Activated naive CD8-positive, alpha-beta T cell treated with anti-CD3 and anti-CD28 coated beads for 36 hours (primary cell): Measurements from ENCODE around the gene TTL. TPM values are rescaled to one million over a fixed set of nuclear protein-coding genes. Genes with fewer than 3 reads are reported as not detected.
"Not testable (repeated sequence)": the region's sequence is repeated elsewhere in the genome, so short reads cannot be mapped to it uniquely, and the experiment has no call there.

ENCODE experiments used
- DNase-seq: peaks from one replicate; pipeline ENCODE4 v3.0.0; 2021
- H3K27ac Mint-ChIP-seq: one replicate; pipeline ENCODE4 v1.8.0; 2022; ENCODE audit warnings: mild to moderate bottlenecking, moderate library complexity, mixed read lengths
- H3K27me3 Mint-ChIP-seq: one replicate; pipeline ENCODE4 v1.8.0; 2022; ENCODE audit warnings: mild to moderate bottlenecking, mixed read lengths
- H3K36me3 Mint-ChIP-seq: one replicate; pipeline ENCODE4 v1.8.0; 2021; ENCODE audit warnings: mild to moderate bottlenecking, mixed read lengths
- H3K4me1 Mint-ChIP-seq: one replicate; pipeline ENCODE4 v1.8.0; 2021; ENCODE audit warnings: mixed read lengths
- H3K4me3 Mint-ChIP-seq: one replicate; pipeline ENCODE4 v1.8.0; 2022; ENCODE audit warnings: mild to moderate bottlenecking, moderate library complexity, mixed read lengths
- H3K9me3 Mint-ChIP-seq: one replicate; pipeline ENCODE4 v1.8.0; 2022; ENCODE audit warnings: mixed read lengths
- total RNA-seq, 2 experiments: library from RNA; stranded (reverse); gene quantifications; one replicate each; pipeline ENCODE4 v1.2.3, GENCODE V29; 2021

TTL gene
- total RNA-seq, 2 experiments from 2014 or later, result 32.8 to 33.9 TPM

DNA sequence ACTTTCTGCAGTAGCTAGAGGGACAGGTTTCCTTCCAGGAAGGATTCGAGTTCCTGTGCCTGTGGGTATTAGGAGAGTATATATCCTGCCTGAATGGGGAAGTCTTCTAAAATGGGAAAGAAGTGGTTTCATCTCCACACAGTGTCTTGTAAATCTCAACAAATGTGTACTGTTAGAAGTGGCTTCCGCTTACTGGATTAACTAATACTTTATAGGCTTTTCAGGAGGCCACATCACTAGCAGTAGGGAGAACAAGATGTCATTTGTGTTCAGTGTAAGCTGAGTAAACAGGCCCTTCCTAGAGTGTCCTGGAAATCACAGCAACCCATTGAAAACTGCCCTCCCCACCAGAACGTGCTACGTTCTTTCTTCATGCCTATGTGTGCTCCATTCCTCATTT lies 47.8 kb downstream of the TTL start:
- peaks cover 34% of the 10 kb centered on the region for H3K36me3 Mint-ChIP-seq
- no peak for DNase-seq
- no peaks in the 10 kb centered on the region for H3K9me3 Mint-ChIP-seq
- no peak overlapping the region for H3K4me3 Mint-ChIP-seq
- no peaks in the 10 kb centered on the region for H3K4me1 Mint-ChIP-seq
- H3K27ac Mint-ChIP-seq, result no peak overlapping the region
- no peaks in the 10 kb centered on the region for H3K27me3 Mint-ChIP-seq

GRCh38 chr2:112530728-112531127 lies 48.8 kb downstream of the TTL start:
- Mint-ChIP-seq H3K9me3 (no peaks in the 10 kb centered on the region), H3K27ac (no peak overlapping the region), H3K27me3 (no peaks in the 10 kb centered on the region), H3K36me3 (peaks cover 31% of the 10 kb centered on the region), H3K4me3 (no peak overlapping the region), H3K4me1 (no peaks in the 10 kb centered on the region)
- DNase-seq, result no peak

DNA sequence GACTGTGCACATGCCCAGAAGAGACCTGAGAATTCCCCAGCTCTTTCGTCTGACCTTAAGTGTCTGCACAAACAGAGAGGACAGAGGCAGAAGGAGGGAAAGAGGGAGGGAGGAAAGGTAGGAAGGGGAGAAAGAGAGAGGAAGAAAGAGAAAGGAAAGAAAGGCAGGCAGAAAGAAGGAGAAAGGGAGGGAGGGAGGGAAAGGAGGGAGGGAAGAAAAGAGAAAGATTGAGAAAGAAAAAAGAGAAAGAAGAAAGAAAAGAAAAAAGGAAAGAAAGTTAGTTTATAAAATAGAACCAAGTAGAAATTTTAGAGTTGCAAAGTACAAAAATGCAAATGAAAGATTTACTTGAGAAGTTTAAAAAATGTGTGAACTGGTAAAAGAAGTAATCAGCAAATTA lies 52.9 kb downstream of the TTL start:
- no peak overlapping the region for H3K4me3 Mint-ChIP-seq
- H3K36me3 Mint-ChIP-seq, result peaks cover 17% of the 10 kb centered on the region
- no peaks in the 10 kb centered on the region for H3K9me3 Mint-ChIP-seq
- H3K4me1 Mint-ChIP-seq, result no peaks in the 10 kb centered on the region
- no peak for DNase-seq
- no peak overlapping the region for H3K27ac Mint-ChIP-seq
- no peaks in the 10 kb centered on the region for H3K27me3 Mint-ChIP-seq

DNA sequence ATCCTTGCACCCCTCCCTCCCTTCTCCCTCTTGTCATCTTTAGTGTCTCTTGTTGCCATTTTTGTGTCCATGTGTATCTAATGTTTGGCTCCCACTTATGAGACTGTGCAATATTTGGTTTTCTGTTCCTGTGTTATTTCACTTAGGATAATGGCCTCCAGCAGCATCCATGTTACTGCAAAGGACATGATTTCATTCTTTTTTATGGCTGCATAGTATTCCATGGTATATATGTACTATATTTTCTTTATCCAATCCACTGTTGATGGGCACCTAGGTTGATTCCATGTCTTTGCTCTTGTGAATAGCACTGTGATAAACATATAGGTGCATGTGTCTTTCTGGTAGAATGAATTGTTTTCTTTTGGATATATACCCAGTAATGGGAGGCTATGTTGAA lies 54.7 kb downstream of the TTL start:
- H3K4me3 Mint-ChIP-seq, H3K9me3 Mint-ChIP-seq, H3K27ac Mint-ChIP-seq, H3K4me1 Mint-ChIP-seq, H3K27me3 Mint-ChIP-seq, DNase-seq: not testable (repeated sequence)
- H3K36me3 Mint-ChIP-seq, result peaks cover 16% of the 10 kb centered on the region

GRCh38 chr2:112539306-112539705 lies 57.4 kb downstream of the TTL start:
- no peak for DNase-seq

GRCh38 chr2:112540906-112541305 lies 59.0 kb downstream of the TTL start:
- peaks cover 3% of the 10 kb centered on the region for H3K36me3 Mint-ChIP-seq
- H3K9me3 Mint-ChIP-seq, result no peaks in the 10 kb centered on the region
- peaks cover 12% of the 10 kb centered on the region for H3K4me1 Mint-ChIP-seq
- no peak overlapping the region for H3K4me3 Mint-ChIP-seq
- DNase-seq, result no peak
- no peak overlapping the region for H3K27ac Mint-ChIP-seq
- no peaks in the 10 kb centered on the region for H3K27me3 Mint-ChIP-seq

More at GRCh38 chr2:112539306-112539705, 57.4 kb downstream of the TTL start:
- Mint-ChIP-seq H3K27me3 (no peaks in the 10 kb centered on the region), H3K9me3 (no peaks in the 10 kb centered on the region), H3K27ac (no peak overlapping the region), H3K4me3 (no peak overlapping the region), H3K4me1 (peaks cover 6% of the 10 kb centered on the region), H3K36me3 (peaks cover 7% of the 10 kb centered on the region)

DNA sequence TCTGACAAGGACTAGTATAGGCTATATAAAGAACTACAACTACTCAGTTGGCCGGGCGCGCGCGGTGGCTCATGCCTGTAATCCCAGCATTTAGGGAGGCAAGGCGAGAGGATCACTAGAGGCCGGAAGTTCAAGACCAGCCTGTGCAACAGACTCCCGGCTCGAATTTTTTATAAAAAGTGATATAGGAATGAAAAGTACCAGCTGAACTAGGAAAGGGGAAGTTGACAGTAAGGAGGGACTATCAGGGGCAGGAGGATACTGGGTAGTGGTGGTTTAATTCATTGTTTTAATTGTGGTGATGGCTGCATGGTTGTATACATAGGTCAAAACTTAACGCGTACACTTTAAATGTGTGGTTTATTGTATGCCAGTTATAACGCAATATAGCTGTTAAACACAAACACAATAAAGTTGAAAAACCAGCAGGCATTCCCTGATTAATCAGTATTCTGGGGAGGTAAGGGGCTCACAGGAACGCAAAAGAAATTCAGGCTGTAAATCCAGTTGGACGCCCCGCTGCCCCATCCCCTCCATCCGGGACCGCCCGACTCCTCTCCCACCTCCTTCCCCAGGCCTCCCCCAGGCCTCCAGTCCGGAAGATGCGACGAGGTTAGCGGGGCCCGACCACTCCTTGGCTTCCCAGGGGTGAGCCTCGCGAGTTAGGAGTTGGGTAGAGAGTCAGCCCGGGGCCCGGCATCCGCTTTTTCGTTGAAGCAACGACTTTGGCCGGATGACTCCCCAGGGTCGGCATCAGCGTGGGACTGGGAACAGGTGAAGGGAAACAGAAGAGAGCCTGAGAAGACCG lies 59.6 kb downstream of the TTL start:
- no peaks in the 10 kb centered on the region for H3K9me3 Mint-ChIP-seq
- no peaks in the 10 kb centered on the region for H3K27me3 Mint-ChIP-seq
- no peak overlapping the region for H3K4me3 Mint-ChIP-seq
- H3K4me1 Mint-ChIP-seq, result peaks cover 12% of the 10 kb centered on the region
- no peak overlapping the region for H3K27ac Mint-ChIP-seq
- DNase-seq, result peak; percentile 72
- peaks cover 3% of the 10 kb centered on the region for H3K36me3 Mint-ChIP-seq

DNA sequence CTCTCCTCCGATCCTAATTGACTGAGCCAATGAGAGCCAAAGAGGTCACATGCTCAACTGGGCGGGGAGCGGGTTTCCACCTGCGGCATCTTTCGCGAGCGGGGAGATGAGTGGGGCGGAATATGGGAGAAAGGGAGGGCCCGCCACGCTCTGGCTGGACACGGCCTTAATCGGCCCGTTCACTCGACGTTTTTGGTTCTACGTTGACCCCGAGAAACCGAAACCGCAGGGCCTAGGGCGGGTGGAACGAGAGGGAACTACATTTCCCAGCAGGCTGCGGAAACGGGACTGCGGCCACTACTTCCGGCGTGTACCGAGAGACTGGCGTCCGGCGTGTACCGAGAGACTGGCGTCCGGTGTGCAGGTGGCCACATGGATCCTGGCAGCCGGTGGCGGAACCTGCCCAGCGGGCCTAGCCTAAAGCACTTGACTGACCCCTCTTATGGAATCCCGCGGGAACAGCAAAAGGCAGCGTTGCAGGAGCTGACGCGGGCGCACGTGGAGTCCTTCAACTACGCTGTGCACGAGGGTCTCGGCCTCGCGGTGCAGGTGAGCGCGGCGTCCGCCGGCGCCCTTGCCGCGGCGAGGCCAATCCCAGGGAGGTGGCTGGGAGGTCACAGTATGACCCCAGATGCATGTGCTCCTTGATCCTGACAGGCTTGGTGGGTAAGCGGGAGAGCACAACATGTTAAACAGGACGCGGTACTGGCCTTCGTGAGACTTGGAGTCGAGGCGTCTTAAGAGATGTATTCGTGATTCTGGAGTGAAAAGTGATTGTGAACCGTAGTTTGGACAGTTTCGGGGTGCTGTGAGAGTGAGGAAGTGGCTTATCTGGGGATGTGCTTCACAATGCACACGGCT lies 60.4 kb downstream of the TTL start, which contains the start of gene POLR1B:
POLR1B (plus strand) TSS at position 343 of the 861 bp plus-strand sequence; CDS start at position 373, 30 bp downstream.
- Mint-ChIP-seq H3K4me1 (peaks cover 14% of the 10 kb centered on the region), H3K27ac (no peak within 1 kb of the TSS), H3K36me3 (peaks cover 11% of the 10 kb centered on the region), H3K9me3 (no peaks in the 10 kb centered on the region), H3K4me3 (no peak within 1 kb of the TSS), H3K27me3 (no peaks in the 10 kb centered on the region)
- DNase-seq, result peak; percentile 81

DNA sequence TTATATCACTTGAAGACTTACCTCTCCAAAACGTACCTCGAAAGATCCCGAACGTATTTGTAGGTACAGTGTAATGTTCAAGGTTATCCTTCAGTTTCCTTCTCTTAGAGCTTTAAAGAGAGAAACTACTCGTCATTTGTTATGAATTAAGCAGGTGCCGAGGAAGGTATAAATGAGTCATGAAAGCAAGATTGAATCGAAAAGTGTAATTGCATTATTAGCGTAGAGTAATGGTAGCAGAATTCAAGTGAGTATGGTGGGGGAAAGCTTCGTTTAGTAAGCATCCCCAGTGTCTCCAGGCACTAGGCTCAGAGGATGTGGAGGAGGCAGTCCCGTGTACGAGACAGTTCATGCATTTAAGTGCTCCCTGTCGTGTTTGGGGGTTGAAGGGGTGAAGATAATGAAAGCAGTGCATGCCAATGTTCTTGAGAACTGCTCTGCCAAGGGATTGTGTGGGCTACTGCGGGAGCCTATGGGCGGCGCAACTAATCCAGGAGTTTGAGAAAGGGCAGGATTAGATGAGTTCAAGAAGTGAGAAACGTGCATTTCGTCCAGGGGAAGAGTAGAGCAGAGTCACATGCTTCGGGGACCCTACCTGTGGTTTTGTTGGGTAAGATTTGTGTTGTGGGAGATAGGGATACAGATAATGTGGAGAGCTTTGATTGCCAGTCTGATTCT lies 61.2 kb downstream of the TTL start:
- Mint-ChIP-seq H3K4me3 (no peak overlapping the region), H3K27ac (no peak overlapping the region), H3K4me1 (peaks cover 15% of the 10 kb centered on the region), H3K36me3 (peaks cover 14% of the 10 kb centered on the region), H3K9me3 (no peaks in the 10 kb centered on the region), H3K27me3 (no peaks in the 10 kb centered on the region)
- DNase-seq, result no peak

- Mint-ChIP-seq H3K27me3 (no peaks in the 10 kb centered on the region), H3K36me3 (peaks cover 26% of the 10 kb centered on the region), H3K4me1 (peaks cover 13% of the 10 kb centered on the region), H3K27ac (no peak overlapping the region), H3K4me3 (no peak overlapping the region), H3K9me3 (no peaks in the 10 kb centered on the region)
- no peak for DNase-seq
Measured at GRCh38 chr2:112547333-112547732, 65.4 kb downstream of the TTL start.

DNA sequence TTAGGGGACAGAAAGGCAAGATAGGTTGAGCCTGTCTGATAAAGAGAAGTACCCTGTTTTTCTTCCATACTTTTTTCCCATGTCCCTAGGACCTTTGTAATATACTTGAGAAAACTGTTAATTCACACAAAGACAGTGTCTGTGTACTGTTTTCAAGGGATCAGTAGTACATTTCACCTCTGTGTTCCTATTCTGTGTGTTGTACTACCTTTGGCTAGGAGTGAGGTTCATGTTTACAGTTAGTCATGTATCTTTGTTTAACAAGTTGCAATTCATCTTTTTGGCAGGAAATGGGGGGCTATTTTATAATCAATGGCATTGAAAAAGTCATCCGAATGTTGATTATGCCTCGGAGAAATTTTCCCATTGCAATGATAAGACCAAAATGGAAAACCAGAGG lies 67.0 kb downstream of the TTL start:
- DNase-seq, result no peak
- Mint-ChIP-seq H3K4me3 (no peak overlapping the region), H3K27me3 (no peaks in the 10 kb centered on the region), H3K9me3 (no peaks in the 10 kb centered on the region), H3K4me1 (peaks cover 13% of the 10 kb centered on the region), H3K27ac (no peak overlapping the region), H3K36me3 (peaks cover 31% of the 10 kb centered on the region)

DNA sequence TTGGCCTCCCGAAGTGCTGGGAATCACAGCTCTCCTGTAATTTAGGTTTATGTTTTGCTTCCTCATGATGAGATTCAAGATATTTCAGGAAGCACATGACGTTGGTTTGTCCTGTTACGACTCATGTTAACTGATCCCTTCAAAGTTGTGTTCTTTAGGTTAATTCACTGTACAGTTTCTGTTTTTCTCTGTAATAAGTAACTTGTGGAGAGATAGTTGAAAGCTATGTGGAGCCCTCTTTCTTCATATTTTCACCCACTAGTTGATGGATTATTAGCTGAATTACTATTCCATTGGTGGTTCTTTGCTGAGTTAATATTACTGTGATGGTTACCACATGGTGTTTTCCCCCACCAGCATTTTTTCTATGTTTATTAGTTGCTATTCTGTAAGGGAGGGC lies 84.1 kb downstream of the TTL start:
- Mint-ChIP-seq H3K4me3 (no peak overlapping the region), H3K36me3 (peaks cover 52% of the 10 kb centered on the region), H3K4me1 (no peaks in the 10 kb centered on the region), H3K27me3 (no peaks in the 10 kb centered on the region), H3K27ac (no peak overlapping the region), H3K9me3 (no peaks in the 10 kb centered on the region)
- no peak for DNase-seq

DNA sequence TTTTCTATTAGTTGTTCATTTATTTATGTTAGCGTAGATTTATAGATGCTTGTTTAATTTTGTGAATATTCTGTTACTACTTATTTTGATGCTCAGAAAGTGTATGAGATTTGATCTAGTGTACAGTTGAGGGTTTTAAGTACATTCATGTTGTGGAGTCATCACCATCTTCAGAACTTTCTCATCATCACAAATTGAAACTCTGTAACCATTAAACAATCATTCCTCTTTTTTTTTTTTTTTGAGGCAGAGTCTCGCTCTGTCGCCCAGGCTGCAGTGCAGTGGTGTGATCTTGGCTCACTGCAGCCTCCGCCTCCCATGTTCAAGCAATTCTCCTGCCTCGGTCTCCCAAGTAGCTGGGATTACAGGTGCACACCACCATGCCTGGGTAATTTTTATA lies 84.6 kb downstream of the TTL start:
- H3K4me3 Mint-ChIP-seq, H3K27ac Mint-ChIP-seq, H3K9me3 Mint-ChIP-seq, H3K4me1 Mint-ChIP-seq, H3K27me3 Mint-ChIP-seq, DNase-seq: not testable (repeated sequence)
- H3K36me3 Mint-ChIP-seq, result peaks cover 53% of the 10 kb centered on the region

- Mint-ChIP-seq H3K4me1 (no peaks in the 10 kb centered on the region), H3K27me3 (no peaks in the 10 kb centered on the region), H3K36me3 (peaks cover 65% of the 10 kb centered on the region), H3K4me3 (no peak overlapping the region), H3K27ac (no peak overlapping the region), H3K9me3 (no peaks in the 10 kb centered on the region)
- DNase-seq, result no peak
Measured at GRCh38 chr2:112572005-112572404, 90.0 kb downstream of the TTL start.

DNA sequence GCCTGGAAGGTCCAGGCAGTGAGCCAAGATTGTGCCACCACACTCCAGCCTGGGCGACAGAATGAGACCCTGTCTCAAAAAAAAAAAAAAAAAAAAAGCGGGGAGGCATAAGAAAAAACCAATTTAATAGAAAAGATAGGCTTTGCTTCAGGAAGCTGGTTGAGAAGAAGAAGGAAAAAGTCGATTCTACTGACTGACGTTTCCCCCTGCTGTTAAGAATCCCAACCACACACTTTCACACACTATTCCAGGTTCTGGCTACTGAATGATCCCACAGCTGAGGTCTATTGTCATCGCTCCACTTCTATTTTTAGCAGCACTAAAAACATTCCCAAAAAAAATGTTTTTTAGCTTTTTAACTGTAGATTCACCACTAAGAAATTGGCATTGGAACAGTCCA lies 95.8 kb downstream of the TTL start:
- Mint-ChIP-seq H3K4me1 (peaks cover 4% of the 10 kb centered on the region), H3K36me3 (peaks cover 18% of the 10 kb centered on the region), H3K9me3 (no peaks in the 10 kb centered on the region), H3K27ac (no peak overlapping the region), H3K4me3 (no peak overlapping the region), H3K27me3 (no peaks in the 10 kb centered on the region)
- DNase-seq, result no peak
